IPS-NIHi11 (cell line): ENCODE data around the gene HDAC10.
"Not testable (repeated sequence)": the region's sequence is repeated elsewhere in the genome, so short reads cannot be mapped to it uniquely, and the experiment has no call there.

Experiments used
- DNase-seq: peaks from one replicate; pipeline ENCODE4 v3.0.0; 2012; ENCODE audit warnings: mixed read lengths, low spot score

Gene HDAC10

GRCh38 chr22:50217543-50218152 is 33.4 kb downstream of the HDAC10 start:
- DNase-seq = no peak

- no peak for DNase-seq
Observed at GRCh38 chr22:50216684-50217520, 34.2 kb downstream of the HDAC10 start.

GRCh38 chr22:50216055-50216683 is 34.9 kb downstream of the HDAC10 start:
- DNase-seq = no peak

- no peak for DNase-seq
Observed at GRCh38 chr22:50215297-50216054, 35.6 kb downstream of the HDAC10 start.

- no peak for DNase-seq
Observed at GRCh38 chr22:50213263-50213662, 37.8 kb downstream of the HDAC10 start.

GRCh38 chr22:50211147-50211546 is 39.9 kb downstream of the HDAC10 start:
- DNase-seq = no peak

- DNase-seq = no peak
Observed at GRCh38 chr22:50210378-50211139, 40.5 kb downstream of the HDAC10 start.

GRCh38 chr22:50209893-50210292 is 41.2 kb downstream of the HDAC10 start:
- peak; percentile 82 for DNase-seq

- DNase-seq = no peak
Observed at GRCh38 chr22:50208939-50209892, 41.8 kb downstream of the HDAC10 start.

GRCh38 chr22:50208430-50208938 is 42.6 kb downstream of the HDAC10 start:
- DNase-seq = no peak

- DNase-seq = no peak
Observed at GRCh38 chr22:50207383-50208140, 43.5 kb downstream of the HDAC10 start.

- peak; percentile 87 for DNase-seq
Observed at GRCh38 chr22:50206599-50206998, 44.5 kb downstream of the HDAC10 start.

- DNase-seq = no peak
Observed at GRCh38 chr22:50205781-50206569, 45.1 kb downstream of the HDAC10 start.

- DNase-seq = not testable (repeated sequence)
Observed at GRCh38 chr22:50204998-50205397, 46.1 kb downstream of the HDAC10 start.

GRCh38 chr22:50204571-50204970 is 46.5 kb downstream of the HDAC10 start:
- DNase-seq = no peak

GRCh38 chr22:50203288-50203687 is 47.8 kb downstream of the HDAC10 start:
- DNase-seq = no peak

- DNase-seq = no peak
Observed at GRCh38 chr22:50202130-50202666, 48.9 kb downstream of the HDAC10 start.
